ENCODE results near the gene FSHR.

FSHR gene

GRCh38 chr2:49154140-49154539 lies at the start of gene FSHR:
FSHR (minus strand) TSS chr2:49154515; CDS start chr2:49154417, 98 bp downstream.
- DNase-seq: no peak

DNA sequence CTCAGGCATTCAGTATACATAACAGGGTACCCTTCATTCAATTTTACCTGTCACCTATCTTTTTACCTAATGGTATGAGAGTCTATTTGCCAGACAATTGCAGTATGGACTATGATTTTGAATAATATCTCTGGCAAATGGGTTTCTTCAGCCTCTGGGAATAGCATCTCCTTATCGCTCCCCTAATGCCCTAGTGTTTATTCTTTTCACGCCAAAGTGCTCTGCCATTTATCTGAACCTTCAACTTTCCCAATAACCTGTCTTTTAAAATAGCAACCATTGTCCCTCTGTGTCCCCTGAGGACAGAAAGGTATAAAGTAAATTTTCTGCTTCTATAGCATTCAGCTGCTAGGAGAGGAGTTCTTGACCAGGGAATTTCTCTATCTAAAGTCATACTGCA lies 45.0 kb upstream of the FSHR start:
- DNase-seq: no peak

DNA sequence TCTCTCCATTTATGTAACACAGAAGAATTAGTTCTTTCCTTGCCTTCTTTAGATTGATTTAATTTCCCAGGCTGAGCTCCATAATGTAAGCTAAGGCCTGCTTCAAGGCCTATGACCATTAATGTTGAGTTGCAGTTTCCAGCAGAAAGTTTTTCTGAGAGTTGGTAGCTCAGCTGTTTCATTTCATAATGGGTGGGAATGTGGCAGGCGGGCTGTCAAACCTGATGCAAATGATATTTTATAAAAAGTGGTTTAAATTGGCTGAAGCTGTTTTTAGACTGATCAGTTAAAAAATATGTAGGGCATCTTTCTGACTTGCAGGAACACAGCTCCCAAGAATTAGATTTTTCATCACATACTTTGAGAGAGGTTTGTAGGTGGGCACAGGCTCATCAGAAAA lies 40.4 kb upstream of the FSHR start:
- DNase-seq: no peak

DNA sequence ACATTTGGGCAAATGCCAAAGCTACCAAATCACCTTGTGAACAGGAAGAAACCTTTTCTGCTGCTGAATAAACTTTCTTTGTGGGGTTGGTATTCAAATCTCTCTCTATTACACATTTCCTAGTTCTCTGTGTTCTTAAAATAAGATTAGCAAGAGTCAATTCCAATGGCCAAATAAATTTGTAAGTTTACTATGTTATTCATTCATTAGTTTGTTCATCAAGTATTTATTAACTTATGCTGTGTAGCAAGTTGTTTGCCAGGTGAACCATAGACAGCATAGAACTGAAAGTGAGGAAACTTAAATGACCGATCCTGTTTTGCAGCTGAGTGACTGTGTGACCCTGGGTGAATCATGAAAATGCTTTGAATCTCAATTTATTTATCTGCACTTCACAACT lies 37.7 kb upstream of the FSHR start:
- DNase-seq: no peak

GRCh38 chr2:49189512-49190225 lies 35.4 kb upstream of the FSHR start:
- no peak for DNase-seq

DNA sequence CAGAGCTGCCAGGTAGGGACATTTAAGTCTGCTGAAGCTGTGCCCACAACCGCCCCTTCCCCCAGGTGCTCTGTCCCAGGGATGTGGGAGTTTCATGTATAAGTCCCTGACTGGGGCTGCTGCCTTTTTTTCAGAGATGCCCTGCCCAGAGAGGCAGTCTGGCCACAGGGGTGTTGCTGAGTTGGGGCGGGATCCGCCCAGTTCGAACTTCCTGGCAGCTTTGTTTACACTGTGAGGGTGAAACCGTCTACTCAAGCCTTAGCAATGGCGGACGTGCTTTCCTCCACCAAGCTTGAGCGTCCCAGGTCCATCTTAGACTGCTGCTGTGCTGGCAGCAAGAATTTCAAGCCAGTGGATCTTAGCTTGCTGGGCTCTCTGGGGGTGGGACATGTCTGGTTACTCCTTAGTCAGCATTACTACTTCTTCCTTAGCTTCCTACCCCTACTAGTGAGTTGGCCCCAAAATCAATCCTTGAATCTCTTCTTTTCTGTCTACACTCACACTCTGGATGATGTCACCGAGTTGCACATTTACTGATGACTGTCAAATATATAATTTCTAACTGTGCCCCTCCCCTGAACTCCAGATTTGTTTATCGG lies 31.8 kb upstream of the FSHR start:
- DNase-seq: no peak

GRCh38 chr2:49178656-49179055 lies 24.3 kb upstream of the FSHR start:
- no peak for DNase-seq

- DNase-seq: no peak
These were observed 22.9 kb upstream of the FSHR start for GRCh38 chr2:49177194-49177593.

- no peak for DNase-seq
These were observed 21.5 kb upstream of the FSHR start for GRCh38 chr2:49175831-49176230.

- DNase-seq: no peak
These were observed 20.4 kb upstream of the FSHR start for GRCh38 chr2:49174750-49175149.

GRCh38 chr2:49167131-49167530 lies 12.8 kb upstream of the FSHR start:
- DNase-seq: no peak

DNA sequence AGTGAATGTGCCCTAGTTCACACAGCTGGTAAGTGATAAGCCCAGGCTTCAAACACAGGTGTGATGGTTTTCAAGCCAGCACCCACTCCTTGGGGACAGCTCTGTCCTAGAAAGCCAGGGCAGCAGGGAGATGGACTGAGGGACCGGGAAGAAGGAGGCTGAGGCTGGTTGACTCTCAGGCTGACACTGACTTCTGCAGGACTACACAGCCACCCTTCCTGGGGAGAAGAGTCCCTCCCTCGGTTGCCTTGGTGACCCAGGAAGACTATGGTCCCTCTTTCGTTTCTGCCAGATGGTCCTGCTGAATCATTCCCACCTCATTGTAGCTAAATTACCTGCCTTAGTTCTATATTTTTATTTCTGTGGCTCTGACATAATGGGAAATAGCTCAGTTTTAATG lies 11.3 kb upstream of the FSHR start:
- peak; percentile 5 for DNase-seq

- no peak for DNase-seq
These were observed 10.4 kb upstream of the FSHR start for GRCh38 chr2:49164729-49165128.

DNA sequence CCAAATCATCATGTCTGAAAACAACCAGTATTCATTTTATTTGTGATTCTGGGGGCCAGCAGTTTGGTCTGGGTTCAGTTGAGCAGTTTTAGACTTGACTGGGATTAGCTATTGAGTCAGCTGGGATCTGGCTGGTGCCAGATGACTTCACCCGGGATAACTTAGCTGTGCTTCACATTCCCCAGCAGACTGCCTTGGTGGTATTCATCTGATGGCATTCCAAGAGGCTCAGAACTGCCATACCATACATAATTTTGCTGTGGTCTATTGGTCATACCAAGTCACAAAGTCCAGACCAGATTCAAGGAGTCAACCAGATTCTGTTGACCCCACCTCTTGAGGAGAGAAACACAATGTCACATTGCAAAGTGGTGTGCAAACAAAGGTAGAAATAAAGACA lies 7.8 kb upstream of the FSHR start:
- no peak for DNase-seq

DNA sequence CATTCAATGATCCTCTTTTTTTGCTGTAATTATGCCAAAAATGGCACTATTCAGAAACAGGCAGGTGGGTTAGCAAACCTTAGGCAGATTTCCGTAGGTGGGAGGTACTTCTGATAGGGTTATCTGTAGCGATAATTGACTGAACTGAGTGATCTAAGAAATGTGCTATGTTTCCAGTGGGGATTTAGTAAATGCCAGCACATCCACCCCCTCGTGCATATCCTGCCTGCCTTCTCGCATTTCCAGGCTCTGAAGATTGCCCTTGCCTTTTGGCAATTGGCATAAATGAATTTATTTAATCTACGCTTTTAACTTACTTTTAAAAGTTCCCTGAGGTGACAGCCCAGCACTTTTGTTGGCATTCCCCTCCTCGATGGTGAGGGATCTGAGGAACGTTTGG lies 576 bp upstream of the FSHR start:
- DNase-seq: no peak

- no peak for DNase-seq
These were observed 1.1 kb downstream of the FSHR start for GRCh38 chr2:49153252-49153651.

- no peak for DNase-seq
These were observed 1.5 kb downstream of the FSHR start for GRCh38 chr2:49152824-49153223.

GRCh38 chr2:49146401-49146800 lies 7.9 kb downstream of the FSHR start:
- no peak for DNase-seq

- DNase-seq: no peak
These were observed 22.5 kb downstream of the FSHR start for GRCh38 chr2:49131801-49132200.

- no peak for DNase-seq
These were observed 25.3 kb downstream of the FSHR start for GRCh38 chr2:49129034-49129433.

GRCh38 chr2:49123600-49123999 lies 30.7 kb downstream of the FSHR start:
- DNase-seq: no peak

GRCh38 chr2:49122107-49122506 lies 32.2 kb downstream of the FSHR start:
- DNase-seq: no peak

- DNase-seq: no peak
These were observed 41.3 kb downstream of the FSHR start for GRCh38 chr2:49113046-49113445.

DNA sequence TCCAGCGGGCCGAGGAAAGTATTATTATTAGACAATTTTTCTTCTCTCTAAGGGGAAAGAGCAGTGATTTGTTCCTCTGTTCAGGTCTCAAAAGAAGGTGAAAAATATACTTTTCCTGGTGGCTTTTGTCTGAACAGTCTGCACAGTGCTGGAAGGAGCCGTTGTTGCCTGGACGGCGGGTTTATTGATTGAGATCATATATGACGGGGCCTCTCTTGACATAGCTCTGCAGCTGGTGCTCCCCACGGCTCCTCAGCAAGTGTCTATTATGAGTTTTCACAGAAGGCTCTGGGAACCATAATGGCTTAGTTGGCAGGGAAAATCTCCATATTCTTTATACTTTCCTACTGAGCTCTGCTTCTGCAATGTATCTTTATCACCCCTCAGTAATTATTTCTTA lies 42.9 kb downstream of the FSHR start:
- DNase-seq: no peak

DNA sequence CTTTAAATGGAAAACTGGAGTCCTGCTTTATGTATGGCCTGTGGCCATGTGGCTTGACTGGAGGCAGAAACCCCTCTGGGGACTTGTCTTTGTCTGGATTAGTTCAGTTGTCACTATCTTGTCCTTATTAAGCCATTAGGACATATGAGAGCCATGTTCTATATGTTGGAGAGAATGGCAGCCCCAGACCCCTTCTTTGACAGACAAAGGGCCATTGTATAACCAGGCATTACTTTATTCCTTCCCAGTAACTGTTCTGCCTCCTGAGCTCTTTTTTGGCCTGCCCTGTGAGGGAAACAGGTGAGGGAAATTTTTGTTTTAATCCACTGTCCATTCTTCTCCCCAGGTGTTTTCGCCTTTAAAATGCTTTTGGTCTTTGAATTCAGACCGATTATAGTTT lies 43.3 kb downstream of the FSHR start:
- DNase-seq: no peak
